NCI-H146 treated with DMSO at 0.1 percent for 48 hours (cell line): ENCODE data around the gene ZNF236.
A peak's percentile ranks its signal among the peaks of the same experiment; 100 is the strongest.
"Not testable (repeated sequence)": the region's sequence is repeated elsewhere in the genome, so short reads cannot be mapped to it uniquely, and the experiment has no call there.

Experiments
- DNase-seq: peaks from one replicate; lab custom pipeline; 2025; ENCODE audit not compliant: unreplicated experiment; lab: John Stamatoyannopoulos, UW

The ZNF236 gene

GRCh38 chr18:77001979-77002378, 179.6 kb downstream of the ZNF236 start:
- peak; percentile 91 for DNase-seq

GRCh38 chr18:77002496-77002895, 180.1 kb downstream of the ZNF236 start:
- no peak for DNase-seq

GRCh38 chr18:77003316-77003715, 181.0 kb downstream of the ZNF236 start:
- DNase-seq: no peak

- no peak for DNase-seq
Measured at GRCh38 chr18:77004555-77005380, 182.4 kb downstream of the ZNF236 start.

GRCh38 chr18:77005651-77006195, 183.4 kb downstream of the ZNF236 start:
- DNase-seq: no peak

- no peak for DNase-seq
Measured at GRCh38 chr18:77006305-77007175, 184.2 kb downstream of the ZNF236 start.

GRCh38 chr18:77007251-77007650, 184.9 kb downstream of the ZNF236 start:
- DNase-seq: no peak

GRCh38 chr18:77008006-77008405, 185.6 kb downstream of the ZNF236 start:
- DNase-seq: no peak

- no peak for DNase-seq
Measured at GRCh38 chr18:77008576-77009315, 186.4 kb downstream of the ZNF236 start.

GRCh38 chr18:77009675-77010074, 187.3 kb downstream of the ZNF236 start:
- no peak for DNase-seq

- DNase-seq: no peak
Measured at GRCh38 chr18:77012120-77012519, 189.8 kb downstream of the ZNF236 start.

- no peak for DNase-seq
Measured at GRCh38 chr18:77012806-77013541, 190.6 kb downstream of the ZNF236 start.

GRCh38 chr18:77013811-77014521, 191.6 kb downstream of the ZNF236 start:
- DNase-seq: no peak

GRCh38 chr18:77014538-77014937, 192.2 kb downstream of the ZNF236 start:
- DNase-seq: no peak

- no peak for DNase-seq
Measured at GRCh38 chr18:77015169-77015568, 192.8 kb downstream of the ZNF236 start.

GRCh38 chr18:77015771-77016710, 193.7 kb downstream of the ZNF236 start:
- DNase-seq: no peak

GRCh38 chr18:77016936-77017335, 194.6 kb downstream of the ZNF236 start:
- no peak for DNase-seq

- DNase-seq: no peak
Measured at GRCh38 chr18:77017355-77017754, 195.0 kb downstream of the ZNF236 start.

- DNase-seq: not testable (repeated sequence)
Measured at GRCh38 chr18:77018650-77019049, 196.3 kb downstream of the ZNF236 start.
